ENCODE results near the gene BNC2.

GRCh38 chr9:16846367-16846766, 24.1 kb downstream of the BNC2 start:
- no peak for TF ChIP-seq CTCF (IDR thresholded peaks at IDR 0.05; ENCODE audit: low read length)
- TF ChIP-seq EZH2 (optimal IDR thresholded peaks at IDR 0.05; ENCODE audit: low read depth, low read length) = no peak
- TF ChIP-seq EZH2phosphoT487 (IDR thresholded peaks at IDR 0.05; ENCODE audit: low read length) = no peak

Data from MM.1S (cell line).